DND-41 (cell line): ENCODE data around the gene BHMT2.

Experiments used
- ATAC-seq: fragments of 200-7000 bp; cut with Tn5 transposase; 3 replicates; pipeline ENCODE4 v1.9.1; 2021; ENCODE audit warnings: low read depth; ENCODE audit not compliant: insufficient read depth
- DNase-seq: peaks from one replicate; pipeline ENCODE4 v3.0.0-alpha.2; 2020
- H2AFZ ChIP-seq: 2 replicates; pipeline ENCODE4 v1.6.0; 2012; ENCODE audit warnings: low read depth, low read length
- H3K27ac ChIP-seq: 2 replicates; pipeline ENCODE4 v1.5.1; 2012; ENCODE audit warnings: low read length, inconsistent platforms
- H3K27me3 ChIP-seq: fragments of 200-600 bp; sonication (generic); 2 replicates; pipeline ENCODE4 v1.6.0; 2012; ENCODE audit warnings: low read length, mild to moderate bottlenecking, inconsistent platforms; ENCODE audit not compliant: insufficient read depth, poor library complexity
- H3K36me3 ChIP-seq: 2 replicates; pipeline ENCODE4 v1.5.1; 2012; ENCODE audit warnings: low read length, inconsistent platforms; ENCODE audit not compliant: insufficient read depth
- H3K4me1 ChIP-seq: 2 replicates; pipeline ENCODE4 v1.5.1; 2012; ENCODE audit warnings: mild to moderate bottlenecking, low read length; ENCODE audit not compliant: insufficient read depth
- H3K4me2 ChIP-seq: 2 replicates; pipeline ENCODE4 v1.6.0; 2012; ENCODE audit warnings: mild to moderate bottlenecking, moderate library complexity, low read length, inconsistent platforms; ENCODE audit not compliant: insufficient read depth
- H3K4me3 ChIP-seq, 2 experiments: fragments of 200-600 bp in 1 of 2; shearing (Covaris generic) in 1 of 2; 2 replicates each; pipeline ENCODE4 v1.5.1; 2012 to 2016; ENCODE audit warnings: inconsistent platforms in 2 of 2, low read length in 2 of 2, mild to moderate bottlenecking in 2 of 2, low read depth in 1 of 2, moderate library complexity in 1 of 2
- H3K79me2 ChIP-seq: 2 replicates; pipeline ENCODE4 v1.6.0; 2012; ENCODE audit warnings: low read length, inconsistent platforms; ENCODE audit not compliant: insufficient read depth
- H3K9ac ChIP-seq: 2 replicates; pipeline ENCODE4 v1.6.0; 2012; ENCODE audit warnings: low read depth, mild to moderate bottlenecking, inconsistent platforms, low read length, moderate library complexity
- H3K9me3 ChIP-seq: 2 replicates; pipeline ENCODE4 v1.5.1; 2012; ENCODE audit warnings: low read length, moderate library complexity, mild to moderate bottlenecking, inconsistent platforms; ENCODE audit not compliant: insufficient read depth, severe bottlenecking
- H4K20me1 ChIP-seq: 2 replicates; pipeline ENCODE4 v1.6.0; 2012; ENCODE audit warnings: low read length; ENCODE audit not compliant: insufficient read depth
- EZH2 ChIP-seq: IDR thresholded peaks from 3 replicates; pipeline ENCODE4 v1.6.1; 2012; ENCODE audit warnings: borderline replicate concordance, low read depth, mild to moderate bottlenecking, moderate library complexity, low read length, inconsistent platforms; ENCODE audit not compliant: severe bottlenecking
- TF ChIP-seq, protein P1 (sequence below): IDR thresholded peaks from 2 replicates; pipeline ENCODE4 v1.5.1; 2012; ENCODE audit warnings: borderline replicate concordance, low read length, moderate library complexity, mild to moderate bottlenecking; ENCODE audit not compliant: poor library complexity, severe bottlenecking; ENCODE audit errors: extremely low read depth

Gene BHMT2

DNA sequence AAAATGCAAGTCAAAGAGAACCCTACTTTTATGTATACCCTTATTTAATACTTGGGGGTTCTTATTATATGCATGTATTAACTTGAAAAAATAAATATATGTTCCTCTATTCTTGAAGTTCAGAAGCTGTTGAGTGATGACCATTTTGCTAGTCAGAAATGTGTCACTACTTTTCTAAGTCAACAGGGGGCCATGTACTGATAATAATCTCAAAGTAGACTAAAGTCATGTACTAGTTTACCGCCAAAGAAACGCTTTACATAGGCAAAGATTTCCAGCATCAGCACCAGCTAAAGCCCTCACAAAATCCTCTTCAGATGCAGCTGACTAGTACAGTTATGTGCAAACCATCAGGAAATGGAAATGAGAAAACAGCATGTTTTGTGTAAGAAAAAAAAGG, 36.3 kb downstream of the BHMT2 start:
- DNase-seq (no peak), ATAC-seq (no peak)
- Histone ChIP-seq H2AFZ (no peak overlapping the region), H4K20me1 (no peaks in the 10 kb centered on the region), H3K4me2 (no peak overlapping the region), H3K4me1 (peaks cover 18% of the 10 kb centered on the region), H3K36me3 (no peaks in the 10 kb centered on the region), H3K27ac (no peak overlapping the region), H3K27me3 (no peaks in the 10 kb centered on the region), H3K9me3 (no peaks in the 10 kb centered on the region), H3K4me3 (no peak overlapping the region), H3K9ac (no peak overlapping the region), H3K79me2 (no peaks in the 10 kb centered on the region)
- TF ChIP-seq, protein P1, sequence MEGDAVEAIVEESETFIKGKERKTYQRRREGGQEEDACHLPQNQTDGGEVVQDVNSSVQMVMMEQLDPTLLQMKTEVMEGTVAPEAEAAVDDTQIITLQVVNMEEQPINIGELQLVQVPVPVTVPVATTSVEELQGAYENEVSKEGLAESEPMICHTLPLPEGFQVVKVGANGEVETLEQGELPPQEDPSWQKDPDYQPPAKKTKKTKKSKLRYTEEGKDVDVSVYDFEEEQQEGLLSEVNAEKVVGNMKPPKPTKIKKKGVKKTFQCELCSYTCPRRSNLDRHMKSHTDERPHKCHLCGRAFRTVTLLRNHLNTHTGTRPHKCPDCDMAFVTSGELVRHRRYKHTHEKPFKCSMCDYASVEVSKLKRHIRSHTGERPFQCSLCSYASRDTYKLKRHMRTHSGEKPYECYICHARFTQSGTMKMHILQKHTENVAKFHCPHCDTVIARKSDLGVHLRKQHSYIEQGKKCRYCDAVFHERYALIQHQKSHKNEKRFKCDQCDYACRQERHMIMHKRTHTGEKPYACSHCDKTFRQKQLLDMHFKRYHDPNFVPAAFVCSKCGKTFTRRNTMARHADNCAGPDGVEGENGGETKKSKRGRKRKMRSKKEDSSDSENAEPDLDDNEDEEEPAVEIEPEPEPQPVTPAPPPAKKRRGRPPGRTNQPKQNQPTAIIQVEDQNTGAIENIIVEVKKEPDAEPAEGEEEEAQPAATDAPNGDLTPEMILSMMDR = peak; percentile 11
- no peak for TF ChIP-seq EZH2

- no peaks in the 10 kb centered on the region for H3K36me3 ChIP-seq
- peak overlapping the region; percentile 66; the same call in 1 of the 2 replicates for H2AFZ ChIP-seq
- H3K4me2 ChIP-seq = peak overlapping the region; percentile 29; the same call in 1 of the 2 replicates
- no peaks in the 10 kb centered on the region for H3K27me3 ChIP-seq
- no peak for ATAC-seq
- TF ChIP-seq EZH2 = no peak
- TF ChIP-seq, protein P1 = no peak
- H3K4me1 ChIP-seq = peaks cover 18% of the 10 kb centered on the region
- no peak overlapping the region for H3K4me3 ChIP-seq
- no peaks in the 10 kb centered on the region for H3K79me2 ChIP-seq
- no peaks in the 10 kb centered on the region for H3K9me3 ChIP-seq
- H3K27ac ChIP-seq = peak overlapping the region; percentile 71
- peak overlapping the region; percentile 26; the same call in 1 of the 2 replicates for H3K9ac ChIP-seq
- DNase-seq = no peak
- no peaks in the 10 kb centered on the region for H4K20me1 ChIP-seq
Observed at GRCh38 chr5:79107020-79107796, 37.6 kb downstream of the BHMT2 start.

- ATAC-seq = no peak
- no peaks in the 10 kb centered on the region for H4K20me1 ChIP-seq
Observed at GRCh38 chr5:79108086-79108485, 38.5 kb downstream of the BHMT2 start.

More at GRCh38 chr5:79108086-79108485, 38.5 kb downstream of the BHMT2 start:
- Histone ChIP-seq H3K36me3 (no peaks in the 10 kb centered on the region), H3K27me3 (no peaks in the 10 kb centered on the region), H3K27ac (peak overlapping the region; percentile 71; the same call in 1 of the 2 replicates), H3K79me2 (no peaks in the 10 kb centered on the region), H3K9me3 (no peaks in the 10 kb centered on the region), H3K4me3 (no peak overlapping the region), H2AFZ (no peak overlapping the region), H3K9ac (no peak overlapping the region), H3K4me2 (no peak overlapping the region), H3K4me1 (peaks cover 18% of the 10 kb centered on the region)
- DNase-seq = no peak
- TF ChIP-seq EZH2 = no peak
- TF ChIP-seq, protein P1 = no peak
